ENCODE measurements around the gene AKT3.

The AKT3 gene

GRCh38 chr1:243454328-243454997 is 395.6 kb downstream of the AKT3 start:
- no peak for DNase-seq

DNA sequence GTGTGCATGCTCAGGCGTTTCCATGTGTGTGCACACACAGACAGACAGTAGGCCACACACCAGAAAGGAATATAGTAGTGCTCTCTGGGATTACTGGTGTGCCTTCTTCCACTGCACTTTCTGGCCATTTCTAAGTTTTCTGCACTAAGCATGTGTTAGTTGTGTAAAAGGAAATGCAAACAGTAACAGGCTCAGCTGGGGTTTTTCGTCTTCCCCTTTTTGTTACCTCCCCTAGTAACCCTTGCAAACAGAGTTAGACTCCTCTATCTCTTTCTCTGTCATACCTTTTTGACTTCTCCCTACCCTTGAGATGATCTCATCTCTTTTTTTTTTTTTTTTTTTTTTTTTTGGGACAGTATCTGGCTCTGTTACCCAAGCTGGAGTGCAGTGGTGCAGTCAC is 398.0 kb downstream of the AKT3 start:
- DNase-seq = no peak

DNA sequence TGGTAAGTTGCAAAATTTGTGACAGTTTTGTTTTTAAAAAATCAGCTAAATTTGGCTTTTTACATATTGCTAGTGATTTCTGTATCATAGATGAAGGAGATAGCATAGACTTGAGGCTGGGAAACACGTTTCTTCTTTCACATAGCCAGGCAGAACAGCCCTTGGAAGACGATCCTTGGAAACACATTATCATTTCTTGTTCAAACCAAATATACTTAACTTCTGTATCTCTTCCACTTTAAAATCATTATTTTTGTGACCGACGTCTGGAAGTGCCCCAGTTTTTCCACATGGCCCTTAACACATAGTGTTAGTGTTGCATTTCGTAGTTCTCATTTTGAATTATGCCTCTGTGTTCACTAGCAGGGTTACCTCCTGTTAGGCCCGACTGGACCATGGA is 400.7 kb downstream of the AKT3 start:
- DNase-seq = no peak

- no peak for DNase-seq
These were observed 402.2 kb downstream of the AKT3 start for GRCh38 chr1:243447844-243448243.

GRCh38 chr1:243447347-243447746 is 402.7 kb downstream of the AKT3 start:
- no peak for DNase-seq

- no peak for DNase-seq
These were observed 406.5 kb downstream of the AKT3 start for GRCh38 chr1:243443557-243443956.

GRCh38 chr1:243441601-243442000 is 408.4 kb downstream of the AKT3 start:
- DNase-seq = no peak

DNA sequence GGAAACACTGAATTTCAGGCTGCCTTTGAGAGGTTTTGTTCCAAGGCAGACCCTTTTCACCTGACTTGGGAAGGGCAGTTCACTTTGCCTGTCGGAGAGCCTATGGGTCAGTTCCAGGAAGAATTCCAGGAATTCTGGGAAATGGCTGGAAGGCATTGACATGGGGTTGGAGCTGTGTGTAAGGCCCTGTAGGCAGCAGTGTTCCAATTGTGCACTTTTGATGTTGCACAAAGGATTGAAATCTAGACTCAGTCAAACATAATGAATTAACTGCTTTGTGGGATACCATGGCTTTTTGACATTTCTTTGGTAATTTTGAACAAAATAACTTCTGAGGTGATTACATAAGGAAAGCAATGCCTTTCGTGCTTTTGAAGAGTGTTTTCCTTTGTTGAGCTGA is 409.6 kb downstream of the AKT3 start:
- no peak for DNase-seq

DNA sequence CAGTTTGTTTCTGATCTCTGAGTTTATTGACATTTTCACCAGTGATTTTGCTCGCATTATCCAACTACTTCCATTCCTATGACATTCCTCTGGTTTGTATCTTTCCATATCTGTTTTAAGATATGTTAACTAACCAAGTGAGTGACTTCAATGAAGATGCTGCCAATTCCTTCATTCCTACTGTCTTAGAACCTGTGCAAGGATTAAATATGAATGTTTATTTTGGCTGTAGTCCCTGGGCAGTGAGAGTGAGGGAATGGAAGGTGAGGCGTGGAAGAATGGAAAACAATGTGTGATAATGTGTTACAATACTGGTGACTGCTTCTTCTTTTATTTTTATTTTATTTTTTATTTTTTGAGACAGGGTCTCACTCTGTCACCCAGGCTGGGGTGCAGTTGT is 411.2 kb downstream of the AKT3 start:
- DNase-seq = no peak

Data from stimulated activated CD8-positive, alpha-beta memory T cell treated with anti-CD3 and anti-CD28 coated beads, Interleukin-4, amount 100 ng/mL, for 48 hours (primary cell).